CD4-positive, alpha-beta T cell treated with Interleukin-17A for 1 hour (primary cell): ENCODE measurements around the gene EPB41L4A.
"Not testable (repeated sequence)": the region's sequence is repeated elsewhere in the genome, so short reads cannot be mapped to it uniquely, and the experiment has no call there.

ENCODE experiments used
- DNase-seq: peaks from one replicate; pipeline ENCODE4 v3.0.0-alpha.2; 2020

EPB41L4A gene

GRCh38 chr5:112247960-112248359, 171.1 kb downstream of the EPB41L4A start:
- DNase-seq = no peak

DNA sequence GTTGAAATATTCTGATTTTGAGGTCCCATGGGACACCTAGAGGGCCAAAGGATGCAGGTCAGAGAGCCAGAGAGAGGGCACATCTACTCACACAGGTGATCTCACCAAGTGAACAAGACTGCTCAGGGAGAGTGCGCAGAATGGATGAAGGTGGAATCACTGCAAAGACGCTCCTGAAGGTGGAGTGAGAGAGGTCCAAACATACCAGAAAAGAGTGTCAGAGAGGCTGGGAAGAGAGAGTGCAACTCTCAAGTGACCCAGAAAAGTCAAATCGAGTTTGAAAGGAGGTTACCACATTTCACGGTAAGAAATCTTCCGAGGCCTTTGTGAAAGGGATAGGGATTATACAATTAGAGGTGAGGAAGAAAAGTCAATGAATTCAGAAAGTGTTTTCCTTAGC, 173.4 kb downstream of the EPB41L4A start:
- DNase-seq = no peak

- DNase-seq = no peak
Observed at GRCh38 chr5:112239996-112240395, 179.1 kb downstream of the EPB41L4A start.

GRCh38 chr5:112238473-112238872, 180.6 kb downstream of the EPB41L4A start:
- no peak for DNase-seq

DNA sequence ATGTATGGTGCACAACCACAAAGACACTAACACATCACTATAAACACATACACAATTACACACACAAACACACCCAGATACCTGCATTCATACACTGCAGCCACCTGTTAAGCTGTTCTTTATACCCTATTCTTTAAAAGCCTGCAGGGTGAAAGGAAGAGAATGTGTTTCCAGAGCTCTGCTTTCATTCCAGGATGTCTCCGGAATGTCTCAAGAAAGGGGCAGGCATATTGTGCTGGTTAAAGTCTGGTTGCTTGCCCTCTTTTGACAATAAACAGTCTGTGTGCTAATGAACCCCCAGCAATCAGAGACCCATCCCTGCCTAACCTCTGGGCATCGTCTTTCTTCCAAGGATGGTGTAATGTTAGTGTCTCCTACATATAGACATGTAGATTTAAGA, 181.6 kb downstream of the EPB41L4A start:
- DNase-seq = no peak

- no peak for DNase-seq
Observed at GRCh38 chr5:112234000-112234399, 185.1 kb downstream of the EPB41L4A start.

DNA sequence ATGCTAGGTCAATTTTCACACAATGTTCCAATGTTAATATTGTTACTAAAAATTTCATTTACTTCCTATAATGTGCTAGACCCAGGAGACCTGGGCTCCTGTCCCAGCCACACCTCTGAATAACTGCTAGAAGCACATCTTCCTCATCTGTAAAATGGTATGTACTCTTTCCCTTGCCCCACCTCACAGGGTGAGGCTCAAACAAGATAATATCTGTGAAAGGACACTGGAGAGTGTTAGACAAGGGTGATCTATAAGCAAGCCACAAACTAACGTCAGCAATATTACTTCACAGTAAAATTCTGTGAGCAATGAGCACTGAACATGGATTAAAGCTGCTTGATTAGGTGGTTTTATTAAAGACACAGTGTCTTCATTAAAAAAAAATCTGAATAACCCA, 186.4 kb downstream of the EPB41L4A start:
- no peak for DNase-seq

- DNase-seq = no peak
Observed at GRCh38 chr5:112230606-112231005, 188.5 kb downstream of the EPB41L4A start.

DNA sequence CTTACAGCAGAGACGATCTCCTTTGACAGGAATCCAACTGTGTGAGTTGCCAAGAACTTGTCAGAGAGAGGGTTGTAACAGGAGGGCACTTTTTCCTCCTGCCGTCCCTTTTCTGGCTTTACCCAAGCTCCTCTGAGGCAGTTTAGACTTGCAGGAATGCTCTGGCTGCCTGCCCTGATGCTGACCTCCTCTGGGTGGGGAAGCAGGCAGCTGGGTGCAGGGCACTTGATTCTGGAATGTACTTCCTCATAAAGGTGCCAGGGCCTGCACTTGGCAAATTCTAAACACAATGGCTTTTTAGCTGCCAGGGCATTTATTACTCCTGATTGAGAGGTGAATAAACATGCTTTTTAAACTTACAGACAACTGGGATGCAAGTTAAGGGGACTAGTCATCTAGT, 190.4 kb downstream of the EPB41L4A start:
- DNase-seq = no peak

- no peak for DNase-seq
Observed at GRCh38 chr5:112227911-112228631, 191.0 kb downstream of the EPB41L4A start.

- no peak for DNase-seq
Observed at GRCh38 chr5:112226215-112226614, 192.9 kb downstream of the EPB41L4A start.

GRCh38 chr5:112222997-112223396, 196.1 kb downstream of the EPB41L4A start:
- DNase-seq = not testable (repeated sequence)

DNA sequence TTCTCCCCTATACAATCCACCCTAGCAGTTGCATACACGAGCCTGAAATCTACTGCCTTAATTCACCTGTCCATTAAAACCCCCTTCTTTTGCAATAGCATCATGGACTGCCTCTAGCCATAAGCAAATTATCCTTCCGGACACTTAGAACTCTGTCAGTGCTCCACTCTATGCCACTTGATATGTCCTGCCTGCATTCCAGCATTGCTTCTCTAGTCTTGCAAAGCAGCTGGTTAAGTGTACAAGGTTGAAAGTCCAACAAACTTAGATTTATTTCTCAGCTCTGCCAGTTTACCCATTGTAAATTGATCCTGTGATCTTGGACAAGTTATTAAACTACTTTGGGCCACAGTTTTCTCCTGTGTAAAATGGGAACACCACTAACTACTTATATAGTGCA, 197.9 kb downstream of the EPB41L4A start:
- no peak for DNase-seq

- DNase-seq = no peak
Observed at GRCh38 chr5:112219000-112219399, 200.1 kb downstream of the EPB41L4A start.

GRCh38 chr5:112217843-112218579, 201.1 kb downstream of the EPB41L4A start:
- no peak for DNase-seq

- no peak for DNase-seq
Observed at GRCh38 chr5:112216140-112216539, 202.9 kb downstream of the EPB41L4A start.

GRCh38 chr5:112210430-112211005, 208.6 kb downstream of the EPB41L4A start:
- peak; percentile 5 for DNase-seq

GRCh38 chr5:112208699-112209615, 210.1 kb downstream of the EPB41L4A start:
- DNase-seq = no peak

GRCh38 chr5:112208195-112208594, 210.9 kb downstream of the EPB41L4A start:
- not testable (repeated sequence) for DNase-seq

GRCh38 chr5:112205846-112206245, 213.2 kb downstream of the EPB41L4A start:
- no peak for DNase-seq

- DNase-seq = no peak
Observed at GRCh38 chr5:112203229-112203628, 215.8 kb downstream of the EPB41L4A start.

- DNase-seq = no peak
Observed at GRCh38 chr5:112202694-112203093, 216.4 kb downstream of the EPB41L4A start.

- DNase-seq = no peak
Observed at GRCh38 chr5:112201141-112201540, 217.9 kb downstream of the EPB41L4A start.
